ENCODE results near the gene MAGEA2.
"Not testable (repeated sequence)": the region's sequence is repeated elsewhere in the genome, so short reads cannot be mapped to it uniquely, and the experiment has no call there.

GRCh38 chrX:152754871-152755270 is 1.2 kb upstream of the MAGEA2 start:
- TF ChIP-seq, protein P1, sequence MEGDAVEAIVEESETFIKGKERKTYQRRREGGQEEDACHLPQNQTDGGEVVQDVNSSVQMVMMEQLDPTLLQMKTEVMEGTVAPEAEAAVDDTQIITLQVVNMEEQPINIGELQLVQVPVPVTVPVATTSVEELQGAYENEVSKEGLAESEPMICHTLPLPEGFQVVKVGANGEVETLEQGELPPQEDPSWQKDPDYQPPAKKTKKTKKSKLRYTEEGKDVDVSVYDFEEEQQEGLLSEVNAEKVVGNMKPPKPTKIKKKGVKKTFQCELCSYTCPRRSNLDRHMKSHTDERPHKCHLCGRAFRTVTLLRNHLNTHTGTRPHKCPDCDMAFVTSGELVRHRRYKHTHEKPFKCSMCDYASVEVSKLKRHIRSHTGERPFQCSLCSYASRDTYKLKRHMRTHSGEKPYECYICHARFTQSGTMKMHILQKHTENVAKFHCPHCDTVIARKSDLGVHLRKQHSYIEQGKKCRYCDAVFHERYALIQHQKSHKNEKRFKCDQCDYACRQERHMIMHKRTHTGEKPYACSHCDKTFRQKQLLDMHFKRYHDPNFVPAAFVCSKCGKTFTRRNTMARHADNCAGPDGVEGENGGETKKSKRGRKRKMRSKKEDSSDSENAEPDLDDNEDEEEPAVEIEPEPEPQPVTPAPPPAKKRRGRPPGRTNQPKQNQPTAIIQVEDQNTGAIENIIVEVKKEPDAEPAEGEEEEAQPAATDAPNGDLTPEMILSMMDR (IDR thresholded peaks at IDR 0.05) = not testable (repeated sequence)
- TF ChIP-seq POLR2A (IDR thresholded peaks at IDR 0.05) = not testable (repeated sequence)
